SKM-1 (cell line): ENCODE data around the gene PTPRQ.
"Not testable (repeated sequence)": the region's sequence is repeated elsewhere in the genome, so short reads cannot be mapped to it uniquely, and the experiment has no call there.

ENCODE experiments used
- DNase-seq: peaks from one replicate; lab custom pipeline; 2025; ENCODE audit not compliant: unreplicated experiment; lab: John Stamatoyannopoulos, UW

PTPRQ gene

DNA sequence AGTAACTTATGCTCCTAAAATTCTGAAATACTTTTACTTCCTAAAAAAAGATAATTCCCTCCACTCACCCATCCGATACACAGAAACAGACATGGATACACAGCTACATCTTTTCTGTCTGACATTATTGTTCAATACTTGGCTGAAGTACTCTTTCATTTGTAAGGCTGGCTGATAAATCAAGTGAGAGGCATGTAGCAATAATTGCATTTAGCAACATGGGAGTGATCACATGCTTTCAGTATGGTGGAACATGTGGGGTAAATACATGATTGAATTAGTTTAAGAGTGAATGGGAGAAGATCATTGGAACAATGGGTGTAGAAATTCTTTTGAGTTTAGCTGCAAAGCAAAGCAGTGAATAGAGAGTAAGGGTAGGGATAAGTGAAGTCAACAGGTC, 25.6 kb downstream of the PTPRQ start:
- no peak for DNase-seq

DNA sequence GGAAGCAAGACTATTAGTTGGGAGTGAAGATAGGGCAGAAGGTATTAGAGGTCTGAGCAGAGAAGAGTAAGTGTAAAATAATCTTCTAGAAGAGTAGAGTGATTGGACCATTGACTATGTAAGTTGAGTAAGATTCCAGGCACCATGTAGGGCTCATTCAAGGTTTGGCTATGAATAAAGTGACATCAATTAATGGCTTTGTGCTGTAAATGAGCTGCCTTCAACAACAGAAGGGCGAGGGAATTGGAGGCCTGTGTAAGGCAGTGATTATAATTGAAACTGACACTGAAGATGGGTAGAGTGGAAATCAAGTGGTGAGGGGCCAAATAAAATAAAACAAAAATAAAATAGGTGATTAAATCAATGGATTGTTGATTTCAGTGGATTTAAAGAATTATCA, 26.4 kb downstream of the PTPRQ start:
- no peak for DNase-seq

DNA sequence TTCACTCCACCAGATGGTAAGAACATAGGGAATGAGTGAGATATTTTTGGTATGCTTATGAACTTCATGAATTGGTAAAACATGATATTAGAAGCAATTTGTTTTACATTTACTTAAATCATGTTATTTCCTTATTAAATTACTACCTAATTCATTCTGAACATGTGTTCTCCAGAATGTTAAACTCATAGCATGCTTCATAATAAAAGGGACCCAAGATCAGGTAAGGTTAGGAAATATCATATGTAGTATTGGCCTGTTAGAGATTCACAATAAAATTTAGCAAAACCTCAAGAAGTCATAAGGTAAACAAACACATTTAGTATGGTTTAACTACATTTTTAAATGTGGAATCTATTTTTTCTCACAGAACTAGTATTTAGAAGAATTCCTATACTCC, 28.2 kb downstream of the PTPRQ start:
- DNase-seq = no peak

DNA sequence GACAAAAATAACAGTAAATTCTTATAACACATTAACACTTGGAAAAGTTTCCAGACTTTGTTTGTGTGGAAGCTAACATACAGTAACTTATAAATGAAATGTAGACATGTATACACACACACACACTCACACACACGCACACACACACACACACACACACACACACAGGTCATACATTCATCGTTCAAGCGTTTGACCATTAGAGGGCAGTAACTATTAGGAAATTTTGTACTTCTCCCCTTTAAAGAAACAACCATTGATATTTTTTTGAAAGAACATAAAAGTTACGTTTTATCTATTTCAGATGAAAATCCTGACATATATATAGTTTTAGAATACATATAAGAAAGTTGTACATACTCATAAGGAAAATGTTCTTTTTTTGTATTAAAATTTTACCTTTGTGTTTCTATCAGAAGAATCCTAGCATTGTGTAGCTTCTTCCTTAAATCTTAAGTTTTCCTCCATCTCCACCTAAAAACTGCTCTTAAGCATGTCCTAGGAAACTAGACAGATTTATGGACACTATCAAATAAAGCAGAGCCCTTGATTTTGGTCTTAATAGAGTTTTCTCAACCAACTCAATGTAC, 29.0 kb downstream of the PTPRQ start:
- no peak for DNase-seq

DNA sequence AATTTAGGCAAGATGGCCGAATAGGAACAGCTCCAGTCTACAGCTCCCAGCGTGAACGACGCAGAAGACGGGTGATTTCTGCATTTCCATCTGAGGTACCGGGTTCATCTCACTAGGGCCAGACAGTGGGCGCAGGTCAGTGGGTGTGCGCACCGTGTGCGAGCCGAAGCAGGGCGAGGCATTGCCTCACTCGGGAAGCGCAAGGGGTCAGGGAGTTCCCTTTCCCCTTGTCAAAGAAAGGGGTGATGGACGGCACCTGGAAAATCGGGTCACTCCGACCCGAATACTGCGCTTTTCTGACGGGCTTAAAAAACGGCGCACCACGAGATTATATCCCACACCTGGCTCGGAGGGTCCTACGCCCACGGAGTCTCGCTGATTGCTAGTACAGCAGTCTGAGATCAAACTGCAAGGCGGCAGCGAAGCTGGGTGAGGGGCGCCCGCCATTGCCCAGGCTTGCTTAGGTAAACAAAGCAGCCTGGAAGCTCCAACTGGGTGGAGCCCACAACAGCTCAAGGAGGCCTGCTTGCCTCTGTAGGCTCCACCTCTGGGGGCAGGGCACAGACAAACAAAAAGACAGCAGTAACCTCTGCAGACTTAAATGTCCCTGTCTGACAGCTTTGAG, 33.6 kb downstream of the PTPRQ start:
- DNase-seq = not testable (repeated sequence)

DNA sequence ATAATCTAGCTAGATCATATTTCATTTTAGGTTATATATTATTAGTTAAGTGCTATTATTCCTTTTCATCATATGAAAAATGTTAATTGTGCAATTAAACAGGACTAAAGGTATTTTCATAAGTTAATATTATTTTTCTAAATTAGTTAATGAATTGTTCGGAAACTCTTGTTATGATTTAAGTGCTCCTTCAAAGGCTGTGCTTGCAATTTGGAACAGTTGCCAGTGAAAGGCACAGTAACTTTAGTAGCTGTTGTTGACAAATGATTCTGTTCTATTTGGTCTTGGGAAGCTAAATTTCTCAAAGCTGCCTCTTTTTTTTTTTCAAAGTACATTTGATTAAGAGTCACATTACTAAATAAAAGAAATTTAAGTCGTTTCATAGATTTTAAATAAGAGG, 40.7 kb downstream of the PTPRQ start:
- no peak for DNase-seq

DNA sequence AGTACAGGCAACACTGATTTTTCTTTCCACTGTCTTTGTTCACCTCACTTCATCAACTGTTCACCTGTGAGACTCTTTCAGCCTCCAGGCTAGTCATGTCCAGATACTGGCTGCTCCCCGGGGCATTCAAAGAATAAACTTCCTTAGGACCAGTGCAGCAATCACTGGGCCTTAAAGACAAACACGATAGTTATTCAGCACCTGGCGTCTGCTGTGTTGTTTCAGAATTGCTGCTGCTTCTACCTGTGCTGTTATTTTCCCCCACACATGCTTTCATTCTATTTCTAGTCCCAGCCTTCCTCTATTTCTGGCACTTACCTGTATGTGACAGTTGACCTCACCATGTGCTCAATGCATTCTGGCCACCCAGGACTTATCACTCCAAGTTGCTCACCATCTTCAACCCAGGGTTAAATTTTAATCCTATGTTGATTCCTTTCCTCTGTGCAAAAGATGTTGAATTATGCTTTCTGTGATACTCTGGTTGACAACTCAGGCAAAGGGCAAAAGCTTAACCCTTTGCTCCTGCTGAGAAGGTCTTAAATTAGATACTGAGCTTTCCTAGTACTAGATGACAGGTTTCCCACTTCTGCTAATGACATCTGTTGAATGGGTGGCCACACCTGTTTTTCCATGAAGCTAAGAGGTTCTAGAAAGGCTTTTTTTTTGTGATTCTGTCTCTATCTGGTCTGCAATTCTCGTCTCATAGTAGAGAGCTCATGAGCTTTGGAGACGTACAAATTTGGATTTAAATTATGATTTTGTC, 41.4 kb downstream of the PTPRQ start:
- DNase-seq = no peak

DNA sequence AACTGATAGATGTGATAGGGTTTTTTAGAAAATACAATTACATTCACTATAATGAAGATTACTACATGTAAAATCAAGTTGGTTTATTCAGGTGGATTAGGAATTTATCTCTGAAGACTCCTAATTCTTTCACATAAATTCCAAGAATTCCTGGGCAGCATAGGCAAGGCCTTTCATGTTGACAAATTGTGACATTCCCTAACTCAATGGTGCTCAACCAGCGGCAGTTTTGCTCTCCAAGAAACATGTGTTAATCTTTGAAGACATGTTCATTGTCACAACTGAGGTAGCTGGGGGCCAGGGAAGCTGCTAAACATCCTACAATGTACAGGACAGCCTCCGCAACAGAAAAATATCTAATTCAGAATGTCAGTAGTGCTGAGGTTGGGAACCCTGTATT, 46.3 kb downstream of the PTPRQ start:
- DNase-seq = no peak

DNA sequence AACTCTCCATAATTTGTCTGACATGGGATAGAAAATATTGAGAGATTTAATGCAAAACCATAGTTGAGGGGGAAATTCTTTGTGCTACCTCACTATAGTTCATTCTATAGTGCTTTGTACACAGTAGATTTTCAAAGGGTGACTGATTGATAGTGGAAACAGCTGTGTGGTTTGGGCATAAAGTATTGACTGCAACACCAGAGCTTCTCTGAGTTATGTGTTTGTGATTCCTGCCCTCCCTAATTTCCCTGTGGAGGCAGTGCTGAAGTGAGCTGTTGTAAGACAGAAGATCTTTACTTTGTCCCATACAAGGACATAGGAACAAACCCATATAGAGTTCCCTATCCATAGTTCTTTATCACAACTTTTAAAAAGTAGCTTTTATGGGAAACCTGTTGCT, 47.1 kb downstream of the PTPRQ start:
- DNase-seq = no peak

DNA sequence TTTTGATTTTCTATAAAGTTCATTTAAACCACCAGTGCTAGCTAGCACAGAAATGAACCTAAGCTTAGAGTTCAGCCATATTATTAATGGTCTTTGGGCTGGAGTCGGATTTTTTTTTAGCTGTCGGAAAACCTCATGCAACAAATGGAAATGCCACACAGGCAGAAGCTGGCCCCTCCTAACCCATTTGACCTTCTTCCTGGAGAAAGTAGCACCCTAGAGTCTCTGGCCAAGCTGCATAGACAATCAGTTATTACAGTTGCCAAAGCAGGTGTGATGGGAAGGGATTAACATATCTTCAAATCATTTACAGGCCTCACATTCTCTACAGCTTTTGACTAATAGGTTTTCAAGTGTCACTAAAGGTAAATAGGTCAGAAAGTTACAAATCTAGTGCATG, 49.4 kb downstream of the PTPRQ start:
- no peak for DNase-seq

DNA sequence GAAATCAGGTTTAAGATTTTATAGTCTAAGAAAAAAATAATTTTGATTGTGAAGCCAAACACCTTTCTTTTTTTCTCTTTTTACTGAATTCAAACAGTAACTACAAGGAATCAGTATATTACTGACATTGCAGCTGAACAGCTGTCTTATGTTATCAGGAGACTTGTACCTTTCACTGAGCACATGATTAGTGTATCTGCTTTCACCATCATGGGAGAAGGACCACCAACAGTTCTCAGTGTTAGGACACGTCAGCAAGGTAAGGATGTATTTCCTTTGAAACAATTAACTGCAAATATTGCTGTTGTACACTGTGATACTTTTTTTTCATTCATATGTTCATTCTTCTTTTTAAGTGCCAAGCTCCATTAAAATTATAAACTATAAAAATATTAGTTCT, 50.8 kb downstream of the PTPRQ start:
- no peak for DNase-seq

DNA sequence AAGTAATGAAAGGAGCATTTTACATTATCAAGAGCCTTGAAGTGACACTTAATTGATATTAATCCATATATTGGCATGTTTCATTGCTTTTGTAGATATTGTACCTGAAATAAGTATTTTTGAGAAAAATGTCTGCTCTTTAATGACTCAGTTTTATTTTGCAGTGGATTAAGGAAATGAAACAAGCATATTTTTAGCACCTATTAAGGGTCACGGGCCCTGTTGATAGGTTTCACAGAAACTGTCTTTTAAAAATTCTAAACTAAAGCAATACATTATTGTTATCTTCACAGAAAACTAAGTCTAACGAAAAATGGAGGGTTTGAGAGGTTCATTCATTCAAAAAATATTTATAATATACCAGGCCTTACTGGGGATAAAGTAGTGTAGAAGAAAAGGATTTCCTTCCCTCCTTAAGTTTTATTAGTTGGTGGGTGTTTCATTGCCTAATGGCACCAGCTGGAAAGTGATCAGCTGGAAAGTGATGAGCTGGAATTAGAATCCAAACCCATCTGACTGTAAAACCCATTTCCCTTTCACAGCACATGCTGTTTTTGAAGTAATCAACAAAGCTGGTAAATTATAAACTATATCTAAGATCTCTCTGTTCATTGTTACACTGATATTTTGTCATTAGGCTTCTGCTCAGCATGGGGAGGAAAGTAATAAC, 54.2 kb downstream of the PTPRQ start:
- no peak for DNase-seq

DNA sequence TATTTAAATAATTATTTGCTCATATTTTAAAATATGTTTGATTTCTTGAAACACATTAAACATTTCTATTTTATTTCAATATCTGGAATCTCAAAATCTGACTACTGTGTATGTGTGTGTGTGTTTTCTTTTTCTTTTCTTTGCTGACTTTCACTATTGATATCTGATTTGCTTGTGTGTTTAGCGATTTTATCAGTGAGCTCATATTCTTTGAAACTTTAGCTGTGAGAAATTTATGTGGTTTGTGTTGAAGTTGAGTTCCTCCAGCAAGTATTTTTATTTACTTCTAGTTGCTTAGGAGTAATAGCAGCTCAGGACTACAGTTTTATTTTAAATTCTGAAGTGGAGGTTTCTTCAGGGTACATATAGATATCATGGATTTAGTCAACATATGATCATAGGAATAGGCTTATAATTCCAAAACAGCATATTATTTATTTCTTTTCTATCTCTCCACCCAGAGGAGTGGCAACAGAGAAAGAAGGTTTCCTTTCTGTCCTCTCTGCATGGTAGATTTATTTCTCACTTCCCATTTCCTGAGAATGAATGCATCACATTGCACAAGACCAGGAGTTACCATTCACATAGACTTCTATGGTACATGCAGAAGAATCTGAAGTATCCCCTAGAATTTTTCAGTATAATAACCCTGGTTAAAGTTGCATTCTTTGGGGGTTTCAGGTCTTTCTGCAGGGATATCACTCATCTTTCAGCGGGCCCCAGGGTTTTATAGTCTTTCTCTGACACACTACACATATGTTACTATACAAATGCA, 60.5 kb downstream of the PTPRQ start:
- no peak for DNase-seq

DNA sequence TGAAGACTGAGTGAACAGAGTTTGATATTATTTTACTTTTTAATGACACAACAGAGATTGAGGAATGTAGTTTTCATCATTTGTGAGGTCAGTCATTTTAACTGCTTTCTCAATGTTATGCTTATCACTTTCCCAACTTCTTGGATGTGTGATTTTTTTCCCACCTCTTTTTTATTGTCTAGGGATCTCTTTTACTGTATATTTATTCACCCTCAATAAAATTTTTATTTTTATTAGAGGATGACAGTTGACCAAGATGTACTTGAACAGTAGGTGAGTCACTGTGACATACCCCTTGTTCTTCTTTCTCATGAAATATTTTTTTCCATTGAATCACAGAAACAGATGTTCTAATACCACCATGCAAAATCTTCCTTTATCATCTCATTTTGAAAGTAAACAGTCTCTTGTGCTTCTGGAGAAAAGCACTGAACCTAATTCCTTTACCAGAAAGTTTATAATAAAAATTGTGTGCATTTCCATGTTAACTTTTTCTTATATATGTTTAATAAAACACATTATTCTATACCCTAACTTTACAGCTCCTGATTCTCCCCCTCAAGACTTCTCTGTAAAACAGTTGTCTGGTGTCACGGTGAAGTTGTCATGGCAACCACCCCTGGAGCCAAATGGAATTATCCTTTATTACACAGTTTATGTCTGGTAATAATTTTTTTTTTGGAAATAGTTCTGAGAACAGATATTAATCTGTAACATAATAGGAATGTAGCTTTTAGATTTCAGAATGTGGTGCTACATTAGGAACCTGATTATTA, 65.9 kb downstream of the PTPRQ start:
- DNase-seq = no peak

DNA sequence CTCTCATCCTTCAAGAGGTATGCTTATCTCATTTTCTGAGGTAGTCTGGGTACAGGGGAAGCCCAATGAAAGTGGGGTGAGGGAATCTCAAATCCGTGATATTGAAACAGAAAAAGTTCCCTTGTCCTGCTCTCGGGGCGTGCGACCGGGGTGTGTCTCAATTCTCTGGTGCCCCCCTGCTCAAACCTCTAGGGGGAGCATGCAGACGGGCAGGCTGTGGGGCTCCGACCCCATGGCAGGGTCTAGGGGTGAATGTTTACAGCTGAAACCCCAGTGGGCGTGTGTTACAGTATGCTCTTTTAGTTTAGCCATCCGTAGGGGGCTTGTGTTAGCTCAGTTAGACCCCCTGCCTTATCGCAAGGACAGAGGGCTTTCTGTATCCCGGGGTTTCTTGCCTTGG, 68.7 kb downstream of the PTPRQ start:
- no peak for DNase-seq

DNA sequence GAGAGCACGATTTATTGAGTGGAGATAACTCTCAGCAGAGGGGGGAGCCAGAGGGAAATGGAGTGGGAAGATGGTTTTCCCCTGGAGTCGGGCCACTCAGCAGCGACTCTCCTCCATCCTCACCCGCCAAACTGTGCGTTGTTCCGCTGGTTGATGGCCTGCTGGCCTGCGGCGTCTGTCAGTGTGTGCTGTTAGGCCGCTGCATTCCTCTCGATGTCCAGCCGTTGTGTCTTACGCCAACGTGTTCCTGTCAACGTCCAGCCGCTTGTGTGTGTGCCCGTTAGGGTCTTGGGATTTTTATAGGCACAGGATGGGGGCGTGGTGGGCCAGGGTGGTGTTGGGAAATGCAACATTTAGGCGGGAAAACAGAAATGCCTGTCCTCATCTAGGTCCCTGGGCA, 69.2 kb downstream of the PTPRQ start:
- no peak for DNase-seq

DNA sequence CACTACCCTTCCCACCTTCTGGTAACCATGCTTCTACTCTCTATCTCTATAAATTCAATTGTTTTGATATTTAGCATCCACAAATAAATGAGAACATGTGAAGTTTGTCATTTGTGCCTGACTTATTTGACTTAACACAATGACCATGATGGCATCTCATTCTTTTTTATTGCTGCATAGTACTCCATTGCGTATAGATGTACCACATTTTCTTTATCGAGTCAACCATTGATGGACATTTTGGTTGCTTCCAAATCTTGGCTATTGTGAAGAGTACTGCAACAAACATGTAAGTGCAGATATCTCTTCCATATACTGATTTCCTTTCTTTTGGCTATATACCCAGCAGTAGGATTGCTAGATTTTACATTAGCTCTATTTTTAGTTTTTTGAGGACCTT, 73.6 kb downstream of the PTPRQ start:
- DNase-seq = no peak

DNA sequence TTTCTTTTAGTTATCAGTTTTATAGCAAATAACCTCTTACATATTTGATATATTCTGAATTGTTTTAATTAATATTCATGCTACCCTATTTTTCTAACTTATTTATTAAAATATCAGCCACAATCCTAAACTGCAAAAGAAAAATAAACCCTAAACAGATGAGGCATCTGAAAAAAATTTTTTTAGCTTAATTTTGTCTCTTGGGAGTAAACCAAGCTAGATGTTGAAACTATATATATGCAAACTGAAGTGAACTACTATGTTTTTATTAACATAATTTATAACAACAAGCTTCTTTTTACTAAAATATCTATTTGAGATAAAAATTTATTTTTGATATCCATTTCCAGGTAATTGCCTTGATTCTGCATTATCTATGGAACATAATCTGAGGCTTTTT, 87.6 kb downstream of the PTPRQ start:
- no peak for DNase-seq

DNA sequence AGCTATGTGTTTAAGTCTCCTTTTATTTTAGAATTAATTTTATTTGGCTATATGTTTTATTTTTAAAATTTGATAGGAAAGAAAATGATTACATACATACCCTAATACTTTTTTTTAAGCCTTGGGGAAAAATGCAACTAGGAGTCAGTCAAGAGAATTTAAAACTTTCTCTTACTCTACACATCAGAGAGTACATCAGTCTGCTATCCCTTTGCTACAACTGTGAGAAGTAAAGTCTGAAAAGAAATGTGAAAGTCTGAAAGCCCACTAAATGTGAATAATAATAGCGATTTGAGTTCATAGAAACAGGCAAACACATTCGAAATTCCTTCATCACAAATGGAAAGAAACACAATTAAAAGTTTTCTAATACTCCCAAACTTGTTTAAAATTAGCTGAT, 95.0 kb downstream of the PTPRQ start:
- DNase-seq = no peak

DNA sequence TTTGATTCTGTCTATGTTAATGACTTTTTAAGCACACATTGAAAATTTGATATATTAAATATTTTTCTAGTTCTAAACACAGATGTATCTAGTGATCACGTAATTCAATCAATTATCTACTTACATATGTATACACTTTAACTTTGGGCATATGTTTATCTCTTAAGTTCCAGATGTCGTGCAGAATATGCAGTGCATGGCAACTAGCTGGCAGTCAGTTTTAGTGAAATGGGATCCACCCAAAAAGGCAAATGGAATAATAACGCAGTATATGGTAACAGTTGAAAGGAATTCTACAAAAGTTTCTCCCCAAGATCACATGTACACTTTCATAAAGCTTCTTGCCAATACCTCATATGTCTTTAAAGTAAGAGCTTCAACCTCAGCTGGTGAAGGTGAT, 105.3 kb downstream of the PTPRQ start:
- DNase-seq = no peak

DNA sequence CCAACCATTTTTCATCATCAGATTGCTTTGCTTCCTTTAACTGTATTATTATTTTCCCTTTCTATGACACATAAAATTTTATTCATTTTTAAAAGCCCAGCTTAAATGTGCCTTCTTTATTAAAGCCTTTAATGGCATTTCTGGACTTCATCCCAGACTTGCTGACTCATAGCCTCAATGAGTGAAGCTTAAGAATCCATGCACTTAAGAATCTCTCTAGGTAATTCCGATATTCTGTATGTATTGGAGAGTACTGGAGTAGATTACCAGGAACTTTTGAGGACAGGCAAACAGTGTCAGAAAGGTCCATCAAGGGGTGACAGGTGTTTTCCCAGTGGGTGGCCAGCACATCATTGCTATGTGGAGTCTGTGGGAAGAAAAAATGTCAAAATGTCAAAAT, 107.9 kb downstream of the PTPRQ start:
- no peak for DNase-seq
